Left kidney (tissue), 8 donors: ENCODE data around the gene SLC5A3. TPM values are rescaled to one million over a fixed set of nuclear protein-coding genes. Genes with fewer than 3 reads are reported as not detected.
A peak's percentile ranks its signal among the peaks of the same experiment; 100 is the strongest.

Experiments used
- DNase-seq: peaks from one replicate; pipeline ENCODE4 v3.0.0-alpha.2; 2013
- long read RNA-seq, 8 donors: transcript quantifications; one replicate each; lab custom pipeline, GENCODE V29; 2026
- polyA plus RNA-seq: library from polyadenylated mRNA; unstranded; fragments of 120-200 nt; gene quantifications from one replicate; pipeline ENCODE4 v1.2.1, GENCODE V29; 2013; ENCODE audit not compliant: insufficient read length

Gene SLC5A3
- polyA plus RNA-seq: 43.7 TPM
- long read RNA-seq, donor 1, full-length matches to known transcripts: 25 of 25 reads
- long read RNA-seq, donor 1, partial matches to known transcripts: 0 of 25 reads
- long read RNA-seq, donor 1, other reads (novel, unspliced or antisense): 0 of 25 reads
- long read RNA-seq, donor 2, full-length matches to known transcripts: 12 of 12 reads
- long read RNA-seq, donor 2, partial matches to known transcripts: 0 of 12 reads
- long read RNA-seq, donor 2, other reads (novel, unspliced or antisense): 0 of 12 reads
- long read RNA-seq, donor 3, full-length matches to known transcripts: 13 of 20 reads
- long read RNA-seq, donor 3, partial matches to known transcripts: 7 of 20 reads
- long read RNA-seq, donor 3, other reads (novel, unspliced or antisense): 0 of 20 reads
- long read RNA-seq, donor 4: 0 reads
- long read RNA-seq, donor 5, full-length matches to known transcripts: 4 of 4 reads
- long read RNA-seq, donor 5, partial matches to known transcripts: 0 of 4 reads
- long read RNA-seq, donor 5, other reads (novel, unspliced or antisense): 0 of 4 reads
- long read RNA-seq, donor 6, full-length matches to known transcripts: 12 of 12 reads
- long read RNA-seq, donor 6, partial matches to known transcripts: 0 of 12 reads
- long read RNA-seq, donor 6, other reads (novel, unspliced or antisense): 0 of 12 reads
- long read RNA-seq, donor 7, full-length matches to known transcripts: 12 of 12 reads
- long read RNA-seq, donor 7, partial matches to known transcripts: 0 of 12 reads
- long read RNA-seq, donor 7, other reads (novel, unspliced or antisense): 0 of 12 reads
- long read RNA-seq, donor 8, full-length matches to known transcripts: 12 of 12 reads
- long read RNA-seq, donor 8, partial matches to known transcripts: 0 of 12 reads
- long read RNA-seq, donor 8, other reads (novel, unspliced or antisense): 0 of 12 reads

- DNase-seq: peak; percentile 83
These were observed at the start of gene SLC5A3, which contains the start of gene MRPS6 for GRCh38 chr21:34073032-34073748. Gene SLC5A3, plus strand, starts transcription at chr21:34073578. Its CDS starts 21,621 bp downstream, at chr21:34095199. Gene MRPS6, plus strand, starts transcription at chr21:34073578. Its CDS starts 123 bp downstream, at chr21:34073701.

- no peak for DNase-seq
These were observed 49.5 kb upstream of the SLC5A3 start for GRCh38 chr21:34023691-34024373.

DNA sequence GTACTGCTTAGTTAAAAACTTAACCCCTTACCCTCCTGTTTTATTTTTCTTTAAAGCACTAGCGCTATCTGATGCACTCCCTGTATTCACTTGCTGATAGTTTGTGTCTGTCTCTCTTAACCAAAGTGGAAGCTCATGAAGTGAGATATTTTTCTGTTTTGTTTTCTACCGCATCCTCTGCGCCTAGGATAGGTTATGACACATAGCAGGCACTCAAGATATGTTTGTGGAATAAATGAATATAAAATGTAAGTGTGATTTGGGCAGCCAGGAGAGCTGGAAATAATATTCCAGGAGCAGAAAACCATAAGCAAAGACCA lies 49.0 kb upstream of the SLC5A3 start:
- DNase-seq: no peak

- no peak for DNase-seq
These were observed 45.5 kb upstream of the SLC5A3 start for GRCh38 chr21:34027721-34028461.

DNA sequence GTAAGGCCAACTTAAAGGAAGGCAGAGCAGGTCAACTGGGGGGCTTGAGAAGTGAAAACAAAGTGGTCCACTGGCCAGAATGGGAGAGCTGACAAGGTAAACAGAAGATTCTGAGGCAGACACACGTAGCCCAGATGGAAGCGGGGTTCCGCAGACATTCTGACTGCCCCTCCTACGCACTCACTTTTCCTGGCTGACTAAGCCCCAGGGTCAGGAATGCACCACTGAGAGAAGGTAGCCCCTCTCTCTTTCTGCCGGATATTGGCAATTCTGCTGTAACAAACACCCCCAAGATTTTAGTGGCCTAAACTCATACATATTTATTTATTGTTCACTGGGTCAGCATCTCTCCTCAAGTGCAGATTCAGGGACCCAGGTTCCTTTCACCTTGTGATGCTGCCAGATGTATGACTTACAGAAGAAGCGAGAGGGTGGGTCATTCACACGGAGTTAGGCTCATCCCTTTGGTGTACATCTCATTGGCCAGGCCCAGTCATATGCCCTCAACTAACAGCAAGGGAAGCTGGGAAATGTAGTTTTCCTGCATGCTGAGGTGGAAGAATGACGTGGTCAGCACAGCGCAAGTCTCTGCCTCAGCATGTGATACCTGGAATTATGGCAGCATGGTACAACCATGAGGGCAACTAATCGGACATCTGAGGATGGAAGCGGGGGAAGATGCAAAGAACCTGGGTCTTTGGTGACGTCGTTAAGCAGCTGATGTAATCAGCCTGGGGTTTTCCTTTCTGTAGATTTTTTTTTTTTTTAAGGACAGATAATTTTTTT lies 43.4 kb upstream of the SLC5A3 start:
- peak; percentile 41 for DNase-seq

- no peak for DNase-seq
These were observed 41.5 kb upstream of the SLC5A3 start for GRCh38 chr21:34031835-34032370.

- peak; percentile 28 for DNase-seq
These were observed 38.9 kb upstream of the SLC5A3 start for GRCh38 chr21:34034369-34035014.

DNA sequence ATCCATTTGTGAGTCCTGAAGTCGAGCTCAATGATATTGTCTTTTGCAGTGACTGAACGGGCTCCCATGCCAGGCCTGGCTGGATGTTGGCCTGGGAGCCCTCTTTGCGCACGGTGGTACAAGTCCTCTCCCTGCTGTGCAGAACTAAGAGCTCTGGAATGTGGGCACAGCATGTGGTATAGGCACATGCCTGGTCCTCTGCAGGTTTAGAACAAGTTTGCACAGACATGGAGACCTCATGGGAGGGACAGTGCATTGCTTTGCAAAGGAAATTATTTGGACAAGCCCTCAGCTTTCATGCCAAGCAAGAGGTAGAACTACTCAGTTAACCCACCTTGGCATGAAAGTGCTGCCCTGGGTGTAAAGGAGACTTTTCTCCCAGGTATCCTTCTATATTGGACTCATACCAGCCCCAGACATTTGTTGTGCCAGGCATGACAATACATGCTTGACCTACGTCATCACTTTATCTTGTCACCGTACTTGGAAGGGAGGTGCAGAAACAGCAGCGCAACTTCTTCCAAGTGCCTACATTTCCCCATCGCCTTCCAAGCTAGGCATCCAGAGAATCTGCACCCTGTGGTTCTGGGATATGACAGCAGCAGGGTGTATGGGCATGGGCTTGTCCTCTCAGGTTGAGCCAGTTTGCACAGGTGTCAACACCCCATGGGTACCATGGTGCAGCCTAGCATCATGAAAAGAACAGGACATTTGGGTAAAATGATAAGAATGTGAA lies 37.6 kb upstream of the SLC5A3 start:
- no peak for DNase-seq

GRCh38 chr21:34037009-34037795 lies 36.2 kb upstream of the SLC5A3 start:
- peak; percentile 26 for DNase-seq

DNA sequence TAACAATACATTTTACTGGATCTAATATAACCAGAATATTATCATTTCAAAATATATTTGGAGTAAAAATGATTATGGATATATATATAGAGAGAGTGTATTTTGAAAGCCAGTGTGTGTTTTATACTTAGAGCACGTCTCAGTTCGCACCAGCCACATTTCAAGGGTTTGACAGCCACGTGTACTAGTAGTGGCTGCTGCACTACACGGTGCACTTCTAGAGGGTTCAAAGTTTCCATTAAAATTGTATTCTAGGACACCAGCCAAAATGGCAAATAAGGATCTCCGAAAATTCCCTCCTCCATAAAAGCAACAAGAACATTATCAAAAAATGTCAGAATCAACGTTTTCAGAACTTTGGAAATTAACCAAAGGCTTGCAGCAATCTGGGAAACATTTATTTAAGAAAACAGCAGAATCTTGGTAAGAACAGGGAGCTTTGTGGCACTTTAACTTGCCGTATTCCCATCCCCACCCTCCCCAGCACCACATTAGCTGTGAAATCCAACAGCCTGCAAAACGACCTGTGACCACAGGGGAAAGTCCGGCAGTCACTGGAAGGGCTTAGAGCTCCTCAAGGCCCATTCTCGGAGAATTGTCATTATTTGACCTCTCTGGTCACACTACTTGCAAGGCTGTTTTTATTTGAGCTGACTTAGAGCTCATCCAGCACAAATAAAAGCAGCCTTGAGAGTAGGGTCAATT lies 33.5 kb upstream of the SLC5A3 start:
- no peak for DNase-seq

DNA sequence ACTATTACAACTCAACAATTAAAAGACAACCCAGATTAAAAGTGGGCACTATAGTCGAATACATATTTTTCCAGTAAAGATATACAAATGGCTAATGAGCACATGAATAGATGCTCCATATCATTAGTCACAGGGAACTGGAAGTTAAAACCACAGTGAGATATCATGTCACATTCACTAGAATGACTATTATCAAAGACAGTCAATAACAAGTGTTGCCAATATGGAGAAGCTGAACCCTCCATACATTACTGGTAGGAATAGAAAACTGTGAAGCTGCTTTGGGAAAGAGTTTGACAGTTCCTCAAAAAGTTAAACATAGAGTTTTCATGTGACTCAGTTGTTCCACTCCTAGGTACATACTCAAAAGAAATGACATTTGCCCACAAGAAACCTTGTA lies 30.6 kb upstream of the SLC5A3 start:
- DNase-seq: no peak

DNA sequence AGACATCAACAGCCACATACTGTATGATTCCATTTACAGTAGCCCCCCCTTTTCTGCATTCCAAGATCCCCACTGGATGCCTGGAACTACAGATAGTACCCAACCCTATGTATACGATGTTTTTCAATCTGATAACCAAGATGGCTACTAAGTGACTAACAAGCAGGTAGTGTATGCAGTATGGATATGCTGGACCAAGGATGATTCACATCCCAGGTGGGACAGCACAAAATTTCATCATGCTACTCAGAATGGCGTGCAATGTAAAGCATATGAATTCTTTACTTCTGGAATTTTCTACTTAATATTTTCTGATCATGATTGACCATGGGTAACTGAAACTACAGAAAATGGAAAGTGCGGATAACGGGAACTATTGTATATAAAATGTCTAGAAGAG lies 30.0 kb upstream of the SLC5A3 start:
- DNase-seq: no peak

DNA sequence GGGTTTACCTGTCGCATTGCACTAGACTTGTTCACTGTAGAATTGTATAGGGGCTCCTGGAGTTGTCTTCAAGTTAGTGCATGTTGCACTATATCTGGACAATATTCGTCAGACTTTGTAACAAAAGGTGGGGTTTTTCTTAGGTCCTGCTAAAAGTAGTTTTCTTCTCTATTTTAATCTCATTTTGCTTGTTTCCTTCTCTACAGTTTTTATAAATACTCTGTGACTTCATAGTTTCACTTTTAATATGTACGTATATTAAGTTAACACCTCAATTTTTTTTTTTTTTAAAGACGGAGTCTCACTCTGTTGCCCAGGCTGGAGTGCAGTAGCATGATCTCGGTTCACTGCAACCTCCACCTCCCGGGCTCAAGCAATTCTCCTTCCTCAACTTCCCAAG lies 26.5 kb upstream of the SLC5A3 start:
- DNase-seq: no peak

DNA sequence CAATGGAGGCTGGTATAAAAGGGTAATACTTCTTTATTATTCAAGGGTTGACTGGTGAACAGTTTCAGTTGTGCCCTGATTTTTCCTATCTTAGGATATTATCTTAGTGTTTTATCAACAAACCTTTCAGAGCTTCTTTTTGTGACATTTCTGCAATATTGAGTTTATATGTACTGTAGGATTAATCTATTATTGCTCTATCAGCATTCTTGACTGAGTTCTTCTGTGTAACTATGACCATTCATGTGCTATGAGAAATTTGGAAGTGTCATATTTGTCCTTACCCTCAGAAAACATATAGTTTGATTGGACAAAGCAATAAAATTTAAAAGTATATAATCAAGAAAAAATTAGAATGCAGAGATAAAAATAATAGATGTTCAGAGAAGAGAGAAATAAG lies 25.5 kb upstream of the SLC5A3 start:
- DNase-seq: no peak

DNA sequence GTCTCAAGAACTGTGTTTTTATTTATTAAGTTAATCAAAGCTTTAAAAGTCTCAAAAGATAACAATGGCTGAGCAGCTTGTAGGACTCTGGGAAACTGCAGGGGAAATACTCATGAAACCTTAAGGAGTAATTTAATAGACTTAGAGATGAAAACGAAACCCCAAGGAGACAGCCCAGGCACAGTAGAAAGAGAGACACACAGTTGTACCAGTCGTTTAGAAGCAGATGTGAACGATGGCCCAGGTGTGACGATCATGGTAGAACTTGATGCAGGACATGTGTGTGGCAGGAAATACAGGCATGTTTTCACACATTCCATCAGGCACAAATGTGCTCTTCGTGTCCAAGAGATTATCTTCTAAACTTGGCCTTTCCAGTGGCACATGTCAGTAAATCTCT lies 21.2 kb upstream of the SLC5A3 start:
- no peak for DNase-seq

- no peak for DNase-seq
These were observed 19.1 kb upstream of the SLC5A3 start for GRCh38 chr21:34054259-34054658.

DNA sequence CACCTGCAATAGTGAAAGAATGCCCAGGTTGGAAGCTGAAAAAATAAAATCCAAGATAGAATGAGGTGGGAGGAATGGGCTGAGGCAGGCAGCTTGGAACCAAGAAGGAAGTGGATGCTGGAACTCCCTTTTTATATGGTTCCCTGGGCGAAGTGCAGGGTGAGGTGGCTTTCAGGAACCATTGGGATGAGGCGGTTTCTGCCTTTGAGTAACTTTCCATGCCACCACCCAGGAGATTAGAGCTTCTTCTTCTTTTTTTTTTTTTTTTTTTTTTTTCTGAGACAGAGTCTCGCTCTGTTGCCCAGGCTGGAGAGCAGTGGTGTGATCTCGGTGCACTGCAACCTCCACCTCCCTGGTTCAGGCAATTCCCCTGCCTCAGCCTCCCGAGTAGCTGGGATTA lies 17.8 kb upstream of the SLC5A3 start:
- DNase-seq: no peak
